Measurements from ENCODE around the gene SF3B6.
A peak's percentile ranks its signal among the peaks of the same experiment; 100 is the strongest.
"Not testable (repeated sequence)": the region's sequence is repeated elsewhere in the genome, so short reads cannot be mapped to it uniquely, and the experiment has no call there.

Gene SF3B6

DNA sequence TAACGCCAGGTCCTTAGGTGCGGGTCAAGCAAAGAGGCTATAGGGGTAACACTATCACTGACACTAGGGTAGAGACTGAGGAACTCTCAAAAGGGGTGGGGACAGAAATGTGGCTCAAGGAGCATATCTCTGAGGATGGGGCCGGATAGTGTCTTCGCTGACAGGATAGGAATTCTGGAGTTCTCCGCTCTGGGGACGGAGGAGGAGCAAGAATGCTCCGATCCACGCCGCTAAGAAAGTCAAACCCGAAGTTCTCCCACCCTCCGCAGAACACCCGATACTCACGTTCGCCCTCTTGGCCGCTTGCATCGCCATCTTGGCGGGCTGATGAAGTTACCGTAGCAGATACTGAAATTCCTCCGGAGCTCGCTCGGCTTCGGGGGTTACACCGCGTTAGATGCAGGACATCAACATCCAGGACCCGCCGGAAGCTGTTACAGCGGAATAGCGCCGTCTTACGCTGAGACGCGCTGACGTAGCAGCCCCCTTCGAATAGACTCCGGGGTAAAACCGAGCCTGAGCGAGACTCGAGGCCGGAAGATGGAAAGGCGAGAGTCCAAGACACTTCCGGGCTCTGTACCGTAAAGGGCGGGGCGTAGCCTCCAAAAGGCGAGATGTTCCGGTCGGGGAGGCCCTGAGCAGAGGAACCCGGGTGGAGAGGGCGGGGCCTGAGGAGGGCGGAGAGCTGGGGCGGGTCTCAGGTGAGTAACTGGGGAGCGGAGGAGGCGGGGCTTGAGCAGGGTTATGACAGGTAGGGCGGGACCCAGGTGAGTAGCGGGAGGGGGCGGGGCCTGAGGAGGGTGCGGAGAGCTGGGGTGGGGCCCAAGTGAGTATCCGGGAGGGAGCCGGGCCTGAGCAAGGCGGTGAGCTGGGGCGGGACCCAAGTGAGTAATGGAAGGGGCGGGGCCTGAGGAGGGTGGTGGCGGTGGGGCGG lies at the start of gene SF3B6:
TSS of gene SF3B6 (minus strand) at position 412 of the 934 bp plus-strand sequence. CDS start at position 315, 97 bp downstream.
- peak; percentile 100 for DNase-seq

DNA sequence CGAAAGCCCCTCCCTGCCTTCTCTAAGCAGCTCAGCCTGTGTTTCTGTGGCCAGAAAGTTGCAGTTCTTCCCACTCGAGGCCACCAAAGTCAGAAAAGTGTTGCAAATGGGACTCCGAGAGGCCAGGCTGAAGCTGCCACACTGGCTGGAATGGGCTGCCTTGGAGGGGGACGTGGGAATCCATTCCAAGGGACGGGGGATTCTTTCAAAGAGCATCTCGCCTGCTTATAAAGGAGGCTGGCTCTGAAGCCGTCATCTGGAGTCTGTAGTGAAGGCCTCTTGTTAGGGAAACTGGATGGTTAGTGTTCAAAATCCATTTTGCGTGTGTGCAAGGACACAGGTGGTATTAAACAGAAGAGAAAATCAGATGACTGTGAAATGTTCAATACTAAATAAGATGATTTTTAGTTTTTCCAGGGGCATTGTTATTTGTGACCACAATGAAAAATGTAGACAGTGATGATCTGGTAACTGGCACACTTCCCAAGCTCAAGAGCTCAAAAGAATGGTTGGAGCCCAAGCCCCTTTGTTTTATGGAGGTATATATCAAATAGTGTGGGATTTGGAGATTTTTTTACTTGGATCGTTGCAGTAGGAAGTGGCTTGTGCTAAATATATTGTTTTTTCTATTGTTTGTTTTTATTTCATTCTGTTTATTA lies 47.9 kb upstream of the SF3B6 start:
- DNase-seq: peak; percentile 48

GRCh38 chr2:24123195-24123921 lies 47.2 kb upstream of the SF3B6 start, which contains the start of the genes FAM228B and PFN4:
TSS of gene FAM228B (plus strand) at chr2:24123469. CDS start at chr2:24124362, 893 bp downstream.
TSS of gene PFN4 (minus strand) at chr2:24123334. CDS start at chr2:24122535, 799 bp downstream.
- DNase-seq: peak; percentile 83

DNA sequence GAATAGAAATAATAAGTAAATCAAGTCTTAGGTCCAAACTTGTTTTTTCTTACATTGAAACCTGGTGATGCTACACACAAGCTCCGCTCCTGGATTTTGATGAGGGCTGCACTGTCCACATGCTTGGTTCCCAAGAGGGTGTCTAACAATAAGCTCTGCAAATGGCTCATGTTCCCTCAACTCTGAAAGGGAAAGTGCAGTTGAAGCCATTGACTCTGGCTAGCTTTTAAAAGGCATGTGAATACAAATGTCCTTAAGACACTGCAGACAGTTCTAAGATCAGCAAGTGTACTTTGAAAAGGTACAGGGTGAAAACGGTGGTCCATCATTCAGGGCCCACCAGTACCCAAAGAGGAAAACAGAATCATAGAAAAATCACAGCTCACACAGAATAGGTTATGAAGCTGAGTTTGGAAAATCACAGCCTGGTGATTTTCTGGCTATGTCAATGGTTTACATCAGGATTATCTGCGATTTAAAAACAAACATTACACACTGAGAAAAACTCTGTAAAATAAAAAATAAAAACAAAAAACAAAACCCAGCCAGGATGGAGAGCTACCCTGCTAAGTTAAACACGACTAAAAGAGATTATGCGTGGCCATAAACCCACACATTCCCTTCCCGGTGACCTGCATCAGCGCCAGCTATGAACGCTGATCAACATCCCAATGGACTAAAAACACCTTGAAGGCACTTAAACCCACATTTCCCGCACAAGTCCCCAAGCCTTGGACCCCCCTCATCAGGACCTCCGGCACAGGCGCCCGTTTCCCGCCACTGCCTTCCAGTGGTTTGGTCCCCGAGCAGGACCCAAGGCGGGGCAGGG lies 46.5 kb upstream of the SF3B6 start:
- DNase-seq: no peak

DNA sequence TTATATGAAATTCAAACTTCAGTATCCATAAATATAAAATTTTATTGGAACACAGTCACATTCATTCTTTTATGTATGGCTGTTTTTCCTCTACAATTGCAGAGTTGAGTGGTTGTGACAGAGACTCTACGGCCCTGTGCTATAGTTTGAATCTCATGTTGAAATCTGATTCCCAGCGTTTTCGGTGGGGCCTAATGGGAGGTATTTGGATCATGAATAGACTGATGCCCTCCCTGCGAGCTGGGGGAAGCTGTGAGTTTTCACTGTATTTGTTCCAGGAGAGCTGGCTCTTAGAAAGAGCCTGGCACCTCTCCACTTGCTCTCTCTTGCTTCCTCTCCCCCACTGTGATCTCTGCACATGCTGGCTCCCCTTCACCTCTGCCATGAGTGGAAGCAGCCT lies 45.3 kb upstream of the SF3B6 start:
- no peak for DNase-seq

GRCh38 chr2:24121066-24121465 lies 44.9 kb upstream of the SF3B6 start:
- DNase-seq: no peak

DNA sequence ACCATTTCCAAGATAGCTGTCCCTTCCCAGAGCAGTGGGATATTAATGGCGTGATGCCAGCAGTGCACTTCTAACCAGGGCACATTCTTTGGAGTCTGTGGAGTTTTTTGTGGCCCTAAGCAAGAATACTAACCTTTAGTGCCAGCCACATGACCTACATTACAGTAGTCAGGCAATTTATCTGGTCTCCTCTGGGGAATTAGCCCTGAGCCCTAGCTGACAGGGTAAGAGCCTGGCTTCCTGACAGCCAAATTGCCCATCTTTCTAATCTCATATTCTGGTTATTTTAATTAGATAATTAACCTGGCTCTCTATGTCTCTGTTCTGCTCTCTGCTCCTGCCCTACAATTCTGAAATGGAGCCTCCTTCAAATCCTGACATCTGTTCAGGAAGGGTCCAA lies 41.8 kb upstream of the SF3B6 start:
- DNase-seq: no peak

DNA sequence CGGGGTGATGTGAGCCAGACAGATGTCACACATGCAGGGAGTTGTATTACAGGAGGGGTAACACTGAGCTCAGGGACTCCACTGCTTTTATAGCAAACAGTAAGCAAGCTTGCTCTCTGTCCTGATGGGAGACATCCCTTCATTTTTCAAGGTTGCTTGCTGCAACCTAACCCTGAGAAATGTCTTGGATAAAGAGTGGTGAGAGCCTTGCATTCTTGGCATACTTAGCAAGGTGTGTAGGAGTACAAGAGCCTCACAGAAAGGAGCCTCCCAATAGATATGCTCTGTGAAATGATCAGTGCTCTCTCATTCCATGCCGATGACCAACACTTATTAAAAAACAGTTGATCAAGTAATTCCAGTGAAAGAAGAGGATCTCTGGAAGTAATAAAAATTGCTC lies 38.9 kb upstream of the SF3B6 start:
- DNase-seq: no peak

GRCh38 chr2:24111407-24111901 lies 35.3 kb upstream of the SF3B6 start:
- no peak for DNase-seq

- no peak for DNase-seq
These were observed 34.7 kb upstream of the SF3B6 start for GRCh38 chr2:24110660-24111303.

DNA sequence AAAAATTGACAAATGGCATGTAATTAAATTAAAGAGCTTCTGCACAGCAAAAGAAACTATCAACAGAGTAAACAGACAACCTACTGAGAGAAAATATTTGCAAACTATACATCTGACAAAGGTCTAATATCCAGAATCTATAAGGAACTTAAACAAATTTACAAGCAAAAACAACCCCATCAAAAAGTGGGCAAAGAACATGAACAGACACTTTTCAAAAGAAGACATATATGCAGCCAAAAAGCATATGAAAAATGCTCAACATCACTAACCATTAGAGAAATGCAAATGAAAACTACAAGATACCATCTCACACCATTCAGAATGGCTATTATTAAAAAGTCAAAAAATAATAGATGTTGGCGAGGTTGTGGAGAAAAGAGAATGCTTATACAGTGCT lies 33.3 kb upstream of the SF3B6 start:
- not testable (repeated sequence) for DNase-seq

- no peak for DNase-seq
These were observed 31.2 kb upstream of the SF3B6 start for GRCh38 chr2:24107336-24107735.

DNA sequence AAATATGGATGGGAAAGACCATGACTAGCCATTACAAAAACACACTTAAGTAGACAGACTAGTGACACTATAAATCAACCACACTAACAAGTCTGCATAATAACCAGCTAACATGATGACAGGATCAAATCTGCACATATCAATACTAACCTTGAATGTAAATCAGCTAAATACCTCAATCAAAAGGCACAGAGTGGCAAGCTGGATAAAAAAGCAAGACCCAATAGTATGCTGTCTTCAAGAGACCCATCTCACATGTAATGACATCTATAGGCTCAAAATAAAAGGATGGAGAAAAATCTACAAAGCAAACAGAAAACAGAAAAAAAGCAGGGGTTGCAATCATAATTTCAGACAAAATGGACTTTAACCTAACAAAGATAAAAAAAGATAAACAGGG lies 30.7 kb upstream of the SF3B6 start:
- no peak for DNase-seq

DNA sequence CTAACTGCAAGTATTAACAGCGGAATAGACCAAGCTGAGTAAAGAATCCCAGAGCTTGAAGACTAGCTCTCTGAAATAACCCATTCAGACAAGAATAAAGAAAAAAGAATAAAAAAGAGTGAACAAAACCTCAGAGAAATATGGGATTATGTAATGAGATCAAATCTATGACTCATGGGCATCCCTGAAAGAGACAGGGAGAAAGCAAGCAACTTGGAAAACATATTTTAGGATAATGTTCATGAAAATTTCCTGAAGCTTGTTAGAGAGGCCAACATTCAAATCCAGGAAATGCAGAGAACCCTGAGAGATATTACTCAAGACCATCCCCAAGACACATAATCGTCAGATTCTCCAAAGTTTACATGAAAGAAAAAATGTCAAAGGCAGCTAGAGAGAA lies 29.7 kb upstream of the SF3B6 start:
- DNase-seq: no peak

DNA sequence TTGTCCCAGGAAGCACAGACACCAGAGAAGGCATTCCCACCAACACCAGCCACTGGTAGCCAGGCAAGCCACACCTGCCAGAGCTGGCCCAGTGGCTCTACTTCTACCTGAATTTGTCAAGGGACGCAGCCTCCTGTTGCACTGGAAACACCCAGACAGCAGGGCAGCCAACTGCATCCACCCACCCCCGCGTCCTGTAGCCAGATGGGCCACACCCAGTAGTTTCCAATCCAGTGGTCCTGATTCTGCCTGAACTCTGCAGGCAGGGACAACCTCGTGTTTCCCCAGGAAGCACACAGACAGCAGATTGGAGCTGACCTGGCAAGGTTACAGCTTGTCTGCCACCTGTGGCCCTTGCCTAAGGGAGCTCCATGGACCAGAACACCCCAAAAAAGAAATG lies 28.8 kb upstream of the SF3B6 start:
- peak; percentile 98 for DNase-seq

DNA sequence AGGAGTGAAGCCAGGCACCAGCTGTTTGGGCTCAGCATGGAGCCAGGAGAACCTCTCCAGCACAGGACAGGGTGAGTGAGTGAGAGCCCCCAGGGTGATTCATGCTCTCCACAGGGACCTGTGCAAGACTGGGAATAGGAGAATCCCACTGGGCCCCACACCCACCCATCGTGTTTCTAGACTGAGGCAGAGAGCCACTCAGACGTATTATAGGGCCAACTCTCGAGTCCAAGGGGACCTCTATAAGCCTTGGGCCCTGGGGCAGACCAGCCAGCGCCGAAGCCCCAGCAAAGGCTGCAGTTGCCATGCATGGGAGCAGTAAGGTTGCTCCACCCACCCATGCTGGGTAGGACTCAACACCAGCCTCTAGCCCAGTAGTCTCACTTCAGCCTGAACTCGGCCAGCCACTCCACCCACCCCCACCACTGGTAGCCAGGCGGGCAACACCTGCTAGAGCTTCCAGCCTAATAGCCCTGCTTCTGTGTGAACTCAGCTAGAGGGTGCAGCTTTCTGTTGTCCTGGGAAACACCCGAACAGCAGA lies 28.1 kb upstream of the SF3B6 start:
- DNase-seq: no peak

GRCh38 chr2:24102677-24103076 lies 26.6 kb upstream of the SF3B6 start:
- DNase-seq: no peak

DNA sequence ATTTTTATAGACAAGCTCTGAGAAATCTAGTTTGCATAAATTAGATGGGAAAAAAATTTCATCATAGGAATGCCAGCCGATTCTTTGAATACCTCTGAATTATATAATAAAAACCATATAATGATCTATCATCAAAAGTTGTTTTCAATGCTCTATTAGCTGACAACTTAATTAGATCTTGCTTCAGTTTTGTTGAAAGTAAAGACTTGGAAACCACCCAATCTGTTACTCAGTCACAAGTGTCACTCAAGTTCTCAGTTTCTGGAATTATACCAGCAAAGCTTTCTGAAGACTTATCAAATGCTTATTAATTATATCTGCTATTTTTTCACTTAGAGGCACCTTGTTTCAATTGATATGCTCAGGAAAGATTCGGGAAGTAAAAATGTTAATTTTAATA lies 25.9 kb upstream of the SF3B6 start:
- no peak for DNase-seq

DNA sequence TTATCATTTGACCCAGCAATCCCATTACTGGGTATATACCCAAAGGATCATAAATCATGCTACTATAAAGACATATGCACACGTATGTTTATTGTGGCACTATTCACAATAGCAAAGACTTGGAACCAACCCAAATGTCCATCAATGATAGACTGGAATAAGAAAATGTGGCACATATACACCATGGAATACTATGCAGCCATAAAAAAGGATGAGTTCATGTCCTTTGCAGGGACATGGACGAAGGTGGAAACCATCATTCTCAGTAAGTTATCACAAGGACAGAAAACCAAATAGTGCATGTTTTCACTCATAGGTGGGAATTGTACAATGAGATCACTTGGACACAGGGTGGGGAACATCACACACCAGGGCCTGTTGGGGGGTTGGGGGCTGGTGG lies 24.6 kb upstream of the SF3B6 start:
- DNase-seq: not testable (repeated sequence)

DNA sequence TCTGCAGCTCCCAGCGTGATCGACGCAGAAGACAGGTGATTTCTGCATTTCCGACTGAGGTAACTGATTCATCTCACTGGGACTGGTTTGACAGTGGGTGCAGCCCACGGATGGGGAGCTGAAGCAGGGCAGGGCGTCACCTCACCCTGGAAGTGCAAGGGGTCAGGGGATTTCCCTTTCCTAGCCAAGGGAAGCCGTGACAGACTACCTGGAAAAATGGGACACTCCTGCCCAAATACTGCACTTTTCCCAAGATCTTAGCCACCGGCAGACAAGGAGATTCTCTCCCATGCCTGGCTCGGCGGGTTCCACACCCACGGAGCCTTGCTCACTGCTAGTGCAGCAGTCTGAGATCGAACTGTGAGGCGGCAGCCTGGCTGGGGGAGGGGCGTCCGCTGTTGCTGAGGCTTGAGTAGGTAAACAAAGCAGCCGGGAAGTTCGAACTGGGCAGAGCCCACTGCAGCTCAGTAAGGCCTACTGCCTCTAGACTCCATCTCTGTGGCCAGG lies 19.1 kb upstream of the SF3B6 start:
- DNase-seq: not testable (repeated sequence)

DNA sequence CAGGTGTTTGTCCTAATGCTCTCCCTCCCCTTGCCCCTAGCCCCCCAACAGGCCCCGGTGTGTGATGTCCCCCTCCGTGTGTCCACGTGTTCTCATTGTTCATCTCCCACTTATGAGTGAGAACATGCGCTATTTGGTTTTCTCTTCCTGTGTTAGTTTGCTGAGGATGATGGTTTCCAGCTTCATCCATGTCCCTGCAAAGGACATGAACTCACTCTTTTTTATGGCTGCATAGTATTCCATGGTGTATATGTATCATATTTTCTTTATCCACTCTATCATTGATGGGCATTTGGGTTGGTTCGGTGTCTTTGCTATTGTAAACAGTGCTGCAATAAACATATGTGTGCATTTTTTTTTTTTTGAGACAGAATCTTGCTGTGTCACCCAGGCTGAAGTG lies 17.1 kb upstream of the SF3B6 start:
- DNase-seq: not testable (repeated sequence)
